Measurements from ENCODE around the gene PLIN1.

GRCh38 chr15:89629829-89630228 lies 49.3 kb downstream of the PLIN1 start:
- TF ChIP-seq POLR2A (IDR thresholded peaks at IDR 0.05) = no peak
- TF ChIP-seq POLR2AphosphoS5 (IDR thresholded peaks at IDR 0.05) = no peak

Data from sigmoid colon (tissue), 4 donors.